Kidney (tissue), 14 donors: Measurements from ENCODE around the gene RAD51B. TPM values are rescaled to one million over a fixed set of nuclear protein-coding genes. Genes with fewer than 3 reads are reported as not detected.

Experiments
- DNase-seq, 5 donors: peaks; one replicate each; pipeline ENCODE4 v3.0.0-alpha.2; 2013 to 2020
- FAIRE-seq: peaks from 2 replicates; lab custom pipeline; 2012; peaks lifted over from hg19 to GRCh38; lab: Jason Lieb, UNC
- H3K27ac ChIP-seq, 2 donors: one replicate each; pipeline ENCODE4 v1.7.0; 2013; ENCODE audit warnings: low read depth in 2 of 2, low read length in 2 of 2, inconsistent platforms in 1 of 2
- H3K27me3 ChIP-seq: one replicate; pipeline ENCODE4 v1.7.1; 2013; ENCODE audit warnings: low read length, inconsistent platforms; ENCODE audit not compliant: control insufficient read depth, insufficient read depth
- H3K36me3 ChIP-seq, 3 donors: one replicate each; pipeline versions ENCODE4 v1.7.0 to v1.7.1; 2013; ENCODE audit warnings: low read length in 3 of 3, control low read depth in 1 of 3, inconsistent platforms in 1 of 3; ENCODE audit not compliant: insufficient read depth in 3 of 3, control insufficient read depth in 2 of 3
- H3K4me1 ChIP-seq, 3 donors: one replicate each; pipeline versions ENCODE4 v1.7.0 to v1.7.1; 2013; ENCODE audit warnings: low read length in 3 of 3, inconsistent platforms in 1 of 3, low read depth in 1 of 3; ENCODE audit not compliant: control insufficient read depth in 2 of 3, insufficient read depth in 2 of 3
- H3K4me3 ChIP-seq, 3 donors: one replicate each; pipeline versions ENCODE4 v1.7.0 to v1.8.1; 2013; ENCODE audit warnings: low read length in 3 of 3, control low read depth in 1 of 3, inconsistent platforms in 1 of 3
- H3K9ac ChIP-seq, 3 donors: one replicate each; pipeline versions ENCODE4 v1.7.0 to v1.7.1; 2013; ENCODE audit warnings: low read length in 3 of 3, control low read depth in 1 of 3, inconsistent platforms in 1 of 3
- H3K9me3 ChIP-seq, 3 donors: one replicate each; pipeline versions ENCODE4 v1.7.0 to v1.7.1; 2013; ENCODE audit warnings: low read length in 3 of 3, control low read depth in 1 of 3, inconsistent platforms in 1 of 3; ENCODE audit not compliant: control insufficient read depth in 2 of 3, insufficient read depth in 1 of 3
- CTCF ChIP-seq: IDR thresholded peaks from 3 replicates; pipeline ENCODE4 v1.5.1; 2012; ENCODE audit warnings: mild to moderate bottlenecking, moderate library complexity, borderline replicate concordance; ENCODE audit not compliant: insufficient read depth; ENCODE audit errors: extremely low read depth
- intact Hi-C: fragments of 100-400 bp; cut with DNase I; formaldehyde crosslinking; loops from one replicate; pipeline ENCODE4 v1.11.1; 2022
- polyA plus RNA-seq: library from polyadenylated mRNA; stranded (reverse); fragments of 350-450 nt; fragmentation: Illumina TruSeq; extraction: RNeasy Lipid Tissue Mini Kit (QIAGEN cat#74804); gene quantifications from one replicate; pipeline ENCODE4 v1.2.3, GENCODE V29; 2014; ENCODE audit warnings: low read depth, low replicate concordance; ENCODE audit not compliant: insufficient read depth
- total RNA-seq: library from RNA; stranded (reverse); fragmentation: NEBNext Ultra II Directional; extraction: Animal tissue kit (Norgen Biotek cat#: 25700); gene quantifications from one replicate; pipeline ENCODE4 v1.2.1, GENCODE V29; 2021
- donor health status: control.
- donor health status: control.
- donor health status: control.
- donor health status: control.
- donor health status: control.
- donor health status: DM: yes; HTN: yes; CAD: no.
- donor health status: Normal renal cell carcinoma (clear cell type).

The RAD51B gene
- total and polyA plus RNA-seq, 2 donors from 2014 or later, result 6.9 to 18.0 TPM

GRCh38 chr14:68585690-68586089 lies 766.1 kb downstream of the RAD51B start:
- Histone ChIP-seq H3K4me3 (no peak overlapping the region), H3K27ac (no peak overlapping the region), H3K27me3 (no peaks in the 10 kb centered on the region), H3K4me1 (peaks cover 2 to 4% (median 4%) of the 10 kb centered on the region in 3 donors), H3K9me3 (no peaks in the 10 kb centered on the region), H3K9ac (no peak overlapping the region), H3K36me3 (no peaks in the 10 kb centered on the region)
- DNase-seq (peak in 2 of 5 donors; percentile 37 to 71), FAIRE-seq (no peak)
- TF ChIP-seq CTCF, result no peak
- intact Hi-C loops, result no loop called here

GRCh38 chr14:68586896-68587751 lies 767.5 kb downstream of the RAD51B start:
- Histone ChIP-seq H3K27me3 (no peaks in the 10 kb centered on the region), H3K36me3 (no peaks in the 10 kb centered on the region), H3K4me1 (peaks cover 2 to 4% (median 4%) of the 10 kb centered on the region in 3 donors), H3K4me3 (no peak overlapping the region), H3K9ac (no peak overlapping the region), H3K9me3 (no peaks in the 10 kb centered on the region), H3K27ac (peak overlapping the region; percentile 13 to 57)
- FAIRE-seq (no peak), DNase-seq (peak in 1 of 5 donors; percentile 75)
- intact Hi-C loops, result no loop called here
- no peak for TF ChIP-seq CTCF

- H3K27me3 ChIP-seq, result no peaks in the 10 kb centered on the region
- H3K9me3 ChIP-seq, result no peaks in the 10 kb centered on the region
- H3K9ac ChIP-seq, result no peak overlapping the region
- intact Hi-C loops, result no loop called here
- DNase-seq (no peak), FAIRE-seq (no peak)
- no peaks in the 10 kb centered on the region for H3K36me3 ChIP-seq
- H3K4me3 ChIP-seq, result no peak overlapping the region
- H3K4me1 ChIP-seq, result peaks cover 2 to 6% (median 4%) of the 10 kb centered on the region in 3 donors
- peak overlapping the region; percentile 13 to 57 for H3K27ac ChIP-seq
- TF ChIP-seq CTCF, result no peak
Measured at GRCh38 chr14:68587931-68588330, 768.4 kb downstream of the RAD51B start.
